GM06990 (cell line): ENCODE data around the gene NT5C3A.
A peak's percentile ranks its signal among the peaks of the same experiment; 100 is the strongest.

Source experiments
- DNase-seq: peaks from one replicate; pipeline ENCODE4 v3.0.0-alpha.2; 2011; ENCODE audit not compliant: insufficient read length; ENCODE audit errors: extremely low read depth
- H3K27me3 ChIP-seq: replicated peaks from 2 replicates; pipeline ENCODE4 v1.6.0; 2011; ENCODE audit warnings: low read length; ENCODE audit not compliant: control insufficient read depth, insufficient read depth
- H3K36me3 ChIP-seq: 2 replicates; pipeline ENCODE4 v1.5.1; 2011; ENCODE audit warnings: low read length; ENCODE audit not compliant: control insufficient read depth, insufficient read depth
- H3K4me3 ChIP-seq: replicated peaks from 2 replicates; pipeline ENCODE4 v1.5.1; 2011; ENCODE audit warnings: low read depth, mild to moderate bottlenecking, control low read depth, low read length
- CTCF ChIP-seq: IDR thresholded peaks from 2 replicates; pipeline ENCODE4 v1.5.1; 2011; ENCODE audit warnings: low read length, control low read depth, mild to moderate bottlenecking, inconsistent platforms; ENCODE audit not compliant: insufficient read depth, poor library complexity, severe bottlenecking

The NT5C3A gene

DNA sequence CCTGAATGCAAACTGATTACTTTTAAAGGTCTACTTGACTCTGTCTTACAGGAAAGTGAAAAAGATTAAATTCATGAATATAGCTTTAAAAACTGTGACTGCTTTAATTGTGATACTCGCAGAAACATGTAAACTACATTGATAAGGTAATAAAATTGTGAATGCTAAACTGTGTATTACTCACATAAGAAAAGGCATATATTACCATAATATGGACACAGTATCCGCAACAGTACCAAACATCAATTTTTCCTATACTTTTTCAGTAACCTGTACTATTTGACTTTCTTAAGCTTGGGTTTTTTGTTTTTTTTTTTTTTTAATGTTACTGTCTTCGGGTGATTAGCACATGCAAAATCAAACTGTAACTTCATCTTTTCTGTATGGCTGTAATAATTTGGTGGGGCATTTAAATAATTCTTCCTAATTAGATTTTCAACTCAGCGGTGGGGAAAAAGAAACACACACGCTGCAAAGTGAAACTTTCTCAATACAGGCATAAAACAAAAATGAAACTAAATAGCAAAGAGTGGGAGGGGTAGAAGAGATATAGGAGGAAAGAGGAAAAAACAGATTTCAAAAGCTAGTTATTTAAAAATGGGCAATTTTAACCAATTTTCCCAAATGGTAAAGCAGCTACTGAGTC, 23.2 kb downstream of the NT5C3A start:
- Histone ChIP-seq H3K36me3 (no peaks in the 10 kb centered on the region; the same call in 1 of the 2 replicates), H3K27me3 (no peaks in the 10 kb centered on the region), H3K4me3 (peak overlapping the region; percentile 76)
- no peak for TF ChIP-seq CTCF
- DNase-seq, result no peak

- Histone ChIP-seq H3K27me3 (no peaks in the 10 kb centered on the region), H3K36me3 (no peaks in the 10 kb centered on the region; the same call in 1 of the 2 replicates), H3K4me3 (peak overlapping the region; percentile 76)
- no peak for TF ChIP-seq CTCF
- no peak for DNase-seq
Measured at GRCh38 chr7:33038639-33039038, 23.9 kb downstream of the NT5C3A start.

DNA sequence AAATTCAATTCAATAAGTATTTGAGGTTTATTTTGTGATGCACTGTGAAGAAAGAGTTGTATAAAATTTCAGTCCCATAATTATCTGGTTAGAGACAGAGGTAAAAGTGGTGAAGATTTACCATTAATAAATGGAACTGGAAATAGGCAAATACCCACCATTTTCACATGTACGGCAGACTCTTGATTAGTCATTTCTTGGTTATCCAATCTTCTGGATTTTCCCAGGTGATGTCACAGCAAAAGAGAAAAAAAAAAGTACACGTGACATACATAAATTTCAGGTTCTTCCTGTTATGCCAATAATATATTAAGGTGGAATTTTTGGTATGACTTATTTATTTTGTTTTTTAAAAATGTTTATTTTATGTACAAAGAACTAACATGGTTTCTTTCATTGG, 26.8 kb downstream of the NT5C3A start:
- Histone ChIP-seq H3K36me3 (peaks cover 2% of the 10 kb centered on the region), H3K27me3 (no peaks in the 10 kb centered on the region), H3K4me3 (no peak overlapping the region)
- TF ChIP-seq CTCF, result no peak
- DNase-seq, result no peak

- Histone ChIP-seq H3K27me3 (no peaks in the 10 kb centered on the region), H3K36me3 (peaks cover 4% of the 10 kb centered on the region), H3K4me3 (no peak overlapping the region)
- TF ChIP-seq CTCF, result no peak
- DNase-seq, result no peak
Measured at GRCh38 chr7:33024189-33024757, 38.3 kb downstream of the NT5C3A start.

DNA sequence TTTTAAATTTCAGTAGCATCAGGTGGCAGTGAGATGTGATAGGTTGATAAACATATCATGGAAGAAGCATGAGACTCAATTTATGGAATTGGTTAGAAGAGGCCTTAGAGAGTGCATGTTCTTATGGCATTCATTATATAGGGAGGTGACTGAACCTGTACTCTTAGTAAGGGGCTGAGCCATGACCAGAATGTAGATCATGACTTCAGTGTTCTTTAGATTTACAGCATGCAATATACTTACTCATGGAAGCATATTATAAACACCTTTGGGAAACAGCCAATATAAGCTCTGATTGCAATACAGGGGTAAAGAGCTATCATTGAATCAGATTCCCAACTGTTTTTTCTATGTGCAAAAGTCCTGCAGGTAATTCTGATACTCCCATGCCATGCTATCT, 50.2 kb downstream of the NT5C3A start:
- Histone ChIP-seq H3K4me3 (no peak overlapping the region), H3K27me3 (no peaks in the 10 kb centered on the region), H3K36me3 (peaks cover 9% of the 10 kb centered on the region)
- DNase-seq, result no peak
- TF ChIP-seq CTCF, result no peak
